ENCODE data around the gene UCN3. TPM values are rescaled to one million over a fixed set of nuclear protein-coding genes. Genes with fewer than 3 reads are reported as not detected.

Gene UCN3
- total RNA-seq, 4 donors from 2014 or later: 1.4 to 2.6 (median 2.0) TPM; not detected in 1

- no peak for TF ChIP-seq POLR2A (IDR thresholded peaks at IDR 0.05)
- TF ChIP-seq, protein P1, sequence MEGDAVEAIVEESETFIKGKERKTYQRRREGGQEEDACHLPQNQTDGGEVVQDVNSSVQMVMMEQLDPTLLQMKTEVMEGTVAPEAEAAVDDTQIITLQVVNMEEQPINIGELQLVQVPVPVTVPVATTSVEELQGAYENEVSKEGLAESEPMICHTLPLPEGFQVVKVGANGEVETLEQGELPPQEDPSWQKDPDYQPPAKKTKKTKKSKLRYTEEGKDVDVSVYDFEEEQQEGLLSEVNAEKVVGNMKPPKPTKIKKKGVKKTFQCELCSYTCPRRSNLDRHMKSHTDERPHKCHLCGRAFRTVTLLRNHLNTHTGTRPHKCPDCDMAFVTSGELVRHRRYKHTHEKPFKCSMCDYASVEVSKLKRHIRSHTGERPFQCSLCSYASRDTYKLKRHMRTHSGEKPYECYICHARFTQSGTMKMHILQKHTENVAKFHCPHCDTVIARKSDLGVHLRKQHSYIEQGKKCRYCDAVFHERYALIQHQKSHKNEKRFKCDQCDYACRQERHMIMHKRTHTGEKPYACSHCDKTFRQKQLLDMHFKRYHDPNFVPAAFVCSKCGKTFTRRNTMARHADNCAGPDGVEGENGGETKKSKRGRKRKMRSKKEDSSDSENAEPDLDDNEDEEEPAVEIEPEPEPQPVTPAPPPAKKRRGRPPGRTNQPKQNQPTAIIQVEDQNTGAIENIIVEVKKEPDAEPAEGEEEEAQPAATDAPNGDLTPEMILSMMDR (IDR thresholded peaks at IDR 0.05): no peak
- H3K27ac ChIP-seq: no peak overlapping the region
- no peak for DNase-seq
- H3K9me3 ChIP-seq: no peaks in the 10 kb centered on the region
- H3K4me1 ChIP-seq: peaks cover 0 to 4% (median 0%) of the 10 kb centered on the region in 4 donors
- H3K4me3 ChIP-seq: no peak overlapping the region
- no peaks in the 10 kb centered on the region for H3K27me3 ChIP-seq
- no peaks in the 10 kb centered on the region for H3K36me3 ChIP-seq
Observed at GRCh38 chr10:5365928-5366327, 1.2 kb downstream of the UCN3 start.

- TF ChIP-seq, protein P1 (IDR thresholded peaks at IDR 0.05): no peak
- TF ChIP-seq POLR2A (IDR thresholded peaks at IDR 0.05): no peak
- no peaks in the 10 kb centered on the region for H3K27me3 ChIP-seq
- H3K9me3 ChIP-seq: no peaks in the 10 kb centered on the region
- no peak for DNase-seq
- no peak overlapping the region for H3K27ac ChIP-seq
- no peaks in the 10 kb centered on the region for H3K36me3 ChIP-seq
- H3K4me3 ChIP-seq: no peak overlapping the region
- peaks cover 0 to under 1% (median 0%) of the 10 kb centered on the region in 4 donors for H3K4me1 ChIP-seq
Observed at GRCh38 chr10:5369362-5370158, 4.8 kb downstream of the UCN3 start.

- Histone ChIP-seq H3K4me1 (no peaks in the 10 kb centered on the region), H3K27ac (no peak overlapping the region), H3K36me3 (no peaks in the 10 kb centered on the region), H3K27me3 (no peaks in the 10 kb centered on the region), H3K9me3 (no peaks in the 10 kb centered on the region), H3K4me3 (no peak overlapping the region)
- TF ChIP-seq, protein P1 (IDR thresholded peaks at IDR 0.05): no peak
- TF ChIP-seq POLR2A (IDR thresholded peaks at IDR 0.05): no peak
- DNase-seq: no peak
Observed at GRCh38 chr10:5370493-5371352, 6.0 kb downstream of the UCN3 start.

- Histone ChIP-seq H3K4me3 (no peak overlapping the region), H3K9me3 (no peaks in the 10 kb centered on the region), H3K27ac (no peak overlapping the region), H3K36me3 (no peaks in the 10 kb centered on the region), H3K27me3 (no peaks in the 10 kb centered on the region), H3K4me1 (no peaks in the 10 kb centered on the region)
- TF ChIP-seq, protein P1 (IDR thresholded peaks at IDR 0.05): no peak
- TF ChIP-seq POLR2A (IDR thresholded peaks at IDR 0.05): no peak
- no peak for DNase-seq
Observed at GRCh38 chr10:5373307-5373706, 8.5 kb downstream of the UCN3 start.

GRCh38 chr10:5373891-5374611 is 9.3 kb downstream of the UCN3 start:
- no peaks in the 10 kb centered on the region for H3K36me3 ChIP-seq
- H3K27me3 ChIP-seq: no peaks in the 10 kb centered on the region
- H3K9me3 ChIP-seq: no peaks in the 10 kb centered on the region
- TF ChIP-seq, protein P1 (IDR thresholded peaks at IDR 0.05): no peak
- no peak for TF ChIP-seq POLR2A (IDR thresholded peaks at IDR 0.05)
- no peak for DNase-seq
- H3K4me1 ChIP-seq: no peaks in the 10 kb centered on the region
- no peak overlapping the region for H3K4me3 ChIP-seq
- no peak overlapping the region for H3K27ac ChIP-seq
